Vagina (tissue), 2 donors: ENCODE data around the gene SHANK1.

Experiments used
- POLR2A ChIP-seq, 2 donors: fragments of 450-650 bp; IDR thresholded peaks; one replicate each; pipeline ENCODE4 v1.6.1; 2017; ENCODE audit warnings: antibody characterized with exemption in 2 of 2, mild to moderate bottlenecking in 2 of 2, moderate library complexity in 2 of 2
- POLR2AphosphoS5 ChIP-seq, 2 donors: sonication (generic); formaldehyde crosslinking; IDR thresholded peaks; one replicate each; pipeline ENCODE4 v1.9.0; 2017; ENCODE audit warnings: antibody characterized with exemption in 2 of 2, mild to moderate bottlenecking in 2 of 2, low read depth in 1 of 2; ENCODE audit not compliant: insufficient read depth in 1 of 2
- TF ChIP-seq, protein P1 (sequence below), 3 experiments: fragments of 450-650 bp in 2 of 3; fragments of 200-600 bp in 1 of 3; sonication (generic) in 1 of 3; IDR thresholded peaks; one replicate each; pipeline ENCODE4 v1.5.1; 2017 to 2019; ENCODE audit warnings: antibody characterized with exemption in 3 of 3, mild to moderate bottlenecking in 2 of 3, moderate library complexity in 2 of 3

DNA sequence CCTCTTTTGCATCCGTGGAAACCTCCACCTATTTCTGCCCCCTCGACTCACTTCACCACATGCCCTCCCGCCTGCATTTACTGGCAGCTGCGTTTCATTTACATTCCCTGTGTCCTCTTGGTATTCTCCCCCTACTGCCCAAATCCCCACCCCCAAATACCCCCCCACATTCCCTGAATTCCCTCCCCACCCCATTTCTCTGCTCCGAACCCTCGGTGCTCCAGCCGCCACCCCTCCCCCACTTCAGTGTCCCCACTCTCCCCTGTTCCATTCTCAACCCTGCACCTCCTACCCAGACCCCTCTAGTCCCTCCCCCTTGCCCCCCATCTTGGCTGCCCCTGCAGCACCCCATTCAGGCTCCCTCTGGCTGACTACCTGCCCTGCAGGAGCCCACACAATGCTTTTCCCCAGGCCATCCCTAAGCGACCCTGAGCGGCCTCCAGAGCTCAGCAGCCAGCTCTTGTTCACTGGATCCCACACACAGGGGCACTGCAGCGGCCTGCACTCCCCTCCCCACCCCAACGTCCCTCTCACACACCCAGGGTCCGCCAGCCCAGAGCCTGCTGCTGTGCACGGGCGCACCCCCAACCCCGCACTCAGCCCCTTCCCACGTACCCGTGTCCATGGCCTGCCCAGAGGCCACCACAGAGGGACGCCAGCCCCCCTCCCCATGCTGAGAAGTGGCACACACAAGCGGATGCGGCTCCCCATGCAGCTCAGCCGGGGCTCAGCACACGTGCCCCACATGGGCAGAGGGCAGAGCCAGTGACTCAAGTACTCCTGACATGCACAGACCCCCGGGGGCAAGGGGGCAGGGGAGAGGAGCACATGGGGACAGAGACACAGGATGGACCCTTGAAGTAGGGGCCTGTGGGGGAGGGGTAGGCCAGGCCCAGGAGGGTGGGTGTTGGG lies 26.3 kb downstream of the SHANK1 start:
- TF ChIP-seq, protein P1, sequence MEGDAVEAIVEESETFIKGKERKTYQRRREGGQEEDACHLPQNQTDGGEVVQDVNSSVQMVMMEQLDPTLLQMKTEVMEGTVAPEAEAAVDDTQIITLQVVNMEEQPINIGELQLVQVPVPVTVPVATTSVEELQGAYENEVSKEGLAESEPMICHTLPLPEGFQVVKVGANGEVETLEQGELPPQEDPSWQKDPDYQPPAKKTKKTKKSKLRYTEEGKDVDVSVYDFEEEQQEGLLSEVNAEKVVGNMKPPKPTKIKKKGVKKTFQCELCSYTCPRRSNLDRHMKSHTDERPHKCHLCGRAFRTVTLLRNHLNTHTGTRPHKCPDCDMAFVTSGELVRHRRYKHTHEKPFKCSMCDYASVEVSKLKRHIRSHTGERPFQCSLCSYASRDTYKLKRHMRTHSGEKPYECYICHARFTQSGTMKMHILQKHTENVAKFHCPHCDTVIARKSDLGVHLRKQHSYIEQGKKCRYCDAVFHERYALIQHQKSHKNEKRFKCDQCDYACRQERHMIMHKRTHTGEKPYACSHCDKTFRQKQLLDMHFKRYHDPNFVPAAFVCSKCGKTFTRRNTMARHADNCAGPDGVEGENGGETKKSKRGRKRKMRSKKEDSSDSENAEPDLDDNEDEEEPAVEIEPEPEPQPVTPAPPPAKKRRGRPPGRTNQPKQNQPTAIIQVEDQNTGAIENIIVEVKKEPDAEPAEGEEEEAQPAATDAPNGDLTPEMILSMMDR (IDR thresholded peaks at IDR 0.05), result no peak
- TF ChIP-seq POLR2AphosphoS5 (IDR thresholded peaks at IDR 0.05; ENCODE audit: insufficient read depth in 1 of 2, low read depth in 1 of 2) (no peak), POLR2A (IDR thresholded peaks at IDR 0.05) (no peak)
